NCI-H146 (cell line): ENCODE results near the gene RALGAPA1.
"Not testable (repeated sequence)": the region's sequence is repeated elsewhere in the genome, so short reads cannot be mapped to it uniquely, and the experiment has no call there.

Experiments used
- DNase-seq: peaks from one replicate; lab custom pipeline; 2025; lab: John Stamatoyannopoulos, UW

The RALGAPA1 gene

DNA sequence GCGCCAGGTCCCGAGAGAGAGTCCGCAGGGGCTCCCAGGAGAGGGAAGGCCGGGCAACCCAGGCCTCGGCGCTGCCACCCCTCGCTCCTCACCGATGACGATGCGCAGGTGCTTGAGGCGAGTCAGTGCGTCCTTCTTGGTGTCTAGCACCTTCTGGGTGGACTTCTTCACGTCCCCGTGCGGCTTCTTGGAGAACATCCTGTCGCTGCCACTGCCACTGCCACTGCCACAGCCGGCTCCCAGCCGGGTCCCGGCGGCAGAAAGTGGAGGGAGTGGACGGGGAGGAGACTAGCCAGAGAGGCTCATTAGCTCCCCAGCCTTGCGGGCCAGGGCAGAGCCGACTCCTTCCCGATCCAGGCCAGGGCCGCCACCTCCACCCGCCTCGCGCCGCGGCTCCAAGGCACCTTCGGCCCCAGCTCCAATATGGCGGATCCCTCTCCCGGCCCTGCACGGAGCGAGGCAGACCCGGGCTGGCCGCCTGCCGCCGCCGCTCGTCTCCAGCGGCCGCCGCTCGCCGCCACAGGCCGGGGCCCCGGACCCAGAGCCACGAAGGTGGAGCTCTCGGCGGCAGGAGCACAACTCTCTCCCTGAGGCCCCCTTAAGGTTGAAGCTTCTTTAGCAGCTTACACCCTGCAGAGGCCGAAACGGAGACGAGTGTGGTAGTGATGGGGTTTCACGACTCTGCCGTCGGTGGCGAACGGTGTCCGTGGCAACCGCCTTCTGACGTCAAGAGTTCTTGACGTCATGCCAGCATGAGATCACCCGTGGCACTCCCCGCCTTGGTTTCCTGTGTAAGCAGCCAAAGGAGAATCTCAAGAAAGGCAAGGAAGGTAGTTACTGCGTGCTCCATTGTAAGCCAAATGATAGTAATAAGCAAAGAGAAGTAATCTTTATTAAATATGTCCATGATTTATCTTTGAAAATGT, at the start of gene RALGAPA1:
Gene RALGAPA1 (minus strand): TSS at position 658 of the 926 bp plus-strand sequence. CDS start 460 bp downstream, at position 198.
- peak; percentile 92 for DNase-seq

DNA sequence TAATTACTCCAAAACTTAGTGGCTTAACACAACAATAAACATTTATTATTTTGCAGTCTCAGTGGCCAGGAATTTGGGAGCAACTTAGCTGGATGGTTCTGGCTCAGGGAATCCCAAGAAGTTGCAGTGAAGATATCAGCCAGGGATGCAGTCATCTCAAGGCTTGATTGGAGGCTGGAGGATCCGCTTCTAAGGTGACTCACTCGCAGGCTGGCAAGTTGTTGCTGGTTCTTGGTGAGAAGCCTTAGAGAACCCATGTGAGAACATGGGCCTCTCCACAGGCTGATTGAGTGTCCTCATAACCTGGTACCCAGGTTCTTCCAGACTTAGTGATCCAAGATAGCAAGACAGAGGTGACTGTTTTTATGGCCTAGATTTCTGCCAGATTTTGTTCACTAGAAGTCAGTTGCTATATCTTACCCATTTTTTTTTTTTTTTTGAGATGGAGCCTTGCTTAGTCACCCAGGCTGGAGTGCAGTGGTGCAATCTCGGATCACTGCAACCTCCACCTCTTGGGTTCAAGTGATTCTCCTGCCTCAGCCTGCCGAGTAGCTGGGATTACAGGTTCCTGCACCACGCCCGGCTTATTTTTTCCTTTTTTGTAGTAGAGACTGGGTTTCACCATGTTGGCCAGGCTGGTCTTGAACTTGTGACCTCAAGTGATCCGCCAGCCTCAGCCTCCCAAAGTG, 49.6 kb upstream of the RALGAPA1 start:
- no peak for DNase-seq

GRCh38 chr14:35855876-35856481, 46.9 kb upstream of the RALGAPA1 start:
- DNase-seq: peak; percentile 84

DNA sequence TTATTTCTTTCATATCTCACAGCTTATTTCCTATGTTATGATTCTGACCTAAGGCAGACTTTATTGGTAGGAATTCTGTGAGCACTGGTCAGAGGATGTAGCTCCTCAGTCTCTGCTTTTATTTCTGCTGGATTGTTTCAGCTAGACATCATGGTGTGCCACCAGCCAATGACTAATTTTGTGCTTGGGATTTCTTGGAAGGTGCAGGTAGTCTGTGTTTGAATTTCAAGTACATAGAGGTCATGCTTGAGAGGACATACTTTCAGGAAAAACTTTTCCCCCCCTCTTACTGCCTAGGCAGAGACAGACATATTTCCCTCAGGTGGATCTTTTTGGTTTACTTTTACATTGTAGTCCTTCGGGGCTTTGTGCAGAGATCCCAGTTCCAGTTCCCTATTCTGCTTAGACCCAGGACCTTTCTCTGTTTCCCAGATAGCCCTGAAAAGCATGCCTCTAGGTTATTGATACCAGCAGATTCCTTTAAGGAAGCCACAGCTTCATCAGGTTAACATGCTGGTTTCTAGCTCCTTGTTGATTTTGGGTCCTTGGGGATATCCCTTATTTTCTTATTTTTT, 45.7 kb upstream of the RALGAPA1 start:
- DNase-seq: no peak

GRCh38 chr14:35853225-35853624, 44.1 kb upstream of the RALGAPA1 start:
- no peak for DNase-seq

DNA sequence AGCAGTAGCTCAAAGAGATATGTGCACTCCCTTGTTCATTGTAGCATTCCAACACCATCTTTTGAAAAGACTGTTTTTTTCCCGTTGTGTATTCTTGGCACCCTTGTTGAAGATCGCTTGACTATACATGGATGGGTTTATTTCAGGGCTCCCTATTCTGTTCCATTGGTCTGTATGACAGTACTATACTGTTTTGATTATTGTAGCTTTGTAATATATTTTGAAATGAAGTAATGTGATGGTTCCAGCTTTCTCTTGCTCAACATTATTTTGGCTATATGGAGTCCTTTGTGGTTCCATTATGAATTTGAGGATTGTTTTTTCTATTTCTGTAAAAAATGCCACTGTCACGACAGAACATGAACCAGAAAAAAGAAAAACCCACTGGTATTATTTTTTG, 42.7 kb upstream of the RALGAPA1 start:
- no peak for DNase-seq

- DNase-seq: no peak
These were observed 40.0 kb upstream of the RALGAPA1 start for GRCh38 chr14:35849122-35849521.

DNA sequence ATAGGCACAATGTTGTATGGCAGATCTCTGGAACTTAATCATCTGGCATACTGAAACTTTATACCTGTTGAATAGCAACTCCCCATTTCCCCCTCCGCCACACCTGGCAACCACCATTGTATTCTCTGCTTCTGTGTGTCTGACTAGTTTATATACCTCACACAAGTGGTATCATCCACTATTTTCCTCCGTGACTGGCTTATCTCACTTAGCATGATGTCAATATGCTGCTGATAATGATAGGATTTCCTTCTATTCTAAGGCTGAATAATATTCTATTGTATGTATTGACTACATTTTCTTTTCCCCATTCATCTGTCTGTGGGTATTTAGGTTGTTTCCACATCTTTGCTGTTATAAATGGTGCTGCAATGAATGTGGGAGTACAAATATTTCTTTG, 38.5 kb upstream of the RALGAPA1 start:
- peak; percentile 58 for DNase-seq

GRCh38 chr14:35844494-35844893, 35.4 kb upstream of the RALGAPA1 start:
- DNase-seq: no peak

- not testable (repeated sequence) for DNase-seq
These were observed 33.1 kb upstream of the RALGAPA1 start for GRCh38 chr14:35842245-35842644.

GRCh38 chr14:35841704-35842103, 32.6 kb upstream of the RALGAPA1 start:
- not testable (repeated sequence) for DNase-seq

DNA sequence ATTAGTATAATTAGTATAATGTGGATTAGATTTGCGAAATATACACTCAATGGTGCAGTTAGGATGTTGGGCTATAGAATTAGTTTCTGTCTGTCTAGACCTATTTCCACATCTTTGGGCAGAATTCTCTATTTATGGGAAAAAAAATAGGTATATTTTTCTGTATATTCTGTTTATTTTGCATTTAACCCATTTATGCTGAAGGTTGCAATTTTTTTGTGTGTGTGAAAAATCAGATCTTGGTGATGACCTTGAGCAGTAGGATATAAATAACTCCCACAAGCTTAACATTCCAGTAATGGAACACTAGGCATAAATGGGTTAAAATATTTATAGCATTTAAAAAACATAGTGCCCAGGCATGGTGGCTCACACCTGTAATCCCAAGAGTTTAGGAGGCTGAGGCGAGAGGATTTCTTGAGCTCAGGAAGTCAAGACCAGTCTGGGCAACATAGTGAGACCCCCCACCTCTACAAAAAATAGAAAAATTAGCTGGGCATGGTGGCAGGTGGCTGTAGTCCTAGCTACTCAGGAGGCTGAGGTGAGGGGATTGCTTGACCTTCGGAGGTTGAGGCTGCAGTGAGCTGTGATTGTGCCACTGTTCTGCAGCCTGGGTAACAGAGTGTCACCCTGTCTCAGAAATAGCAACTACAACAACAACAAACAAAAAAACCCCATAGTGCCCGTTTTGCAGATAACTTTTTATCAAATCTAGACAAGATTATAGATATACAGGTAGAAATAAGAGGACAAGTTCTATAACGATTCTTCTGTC, 26.3 kb upstream of the RALGAPA1 start:
- DNase-seq: no peak

GRCh38 chr14:35829449-35829848, 20.4 kb upstream of the RALGAPA1 start:
- no peak for DNase-seq

DNA sequence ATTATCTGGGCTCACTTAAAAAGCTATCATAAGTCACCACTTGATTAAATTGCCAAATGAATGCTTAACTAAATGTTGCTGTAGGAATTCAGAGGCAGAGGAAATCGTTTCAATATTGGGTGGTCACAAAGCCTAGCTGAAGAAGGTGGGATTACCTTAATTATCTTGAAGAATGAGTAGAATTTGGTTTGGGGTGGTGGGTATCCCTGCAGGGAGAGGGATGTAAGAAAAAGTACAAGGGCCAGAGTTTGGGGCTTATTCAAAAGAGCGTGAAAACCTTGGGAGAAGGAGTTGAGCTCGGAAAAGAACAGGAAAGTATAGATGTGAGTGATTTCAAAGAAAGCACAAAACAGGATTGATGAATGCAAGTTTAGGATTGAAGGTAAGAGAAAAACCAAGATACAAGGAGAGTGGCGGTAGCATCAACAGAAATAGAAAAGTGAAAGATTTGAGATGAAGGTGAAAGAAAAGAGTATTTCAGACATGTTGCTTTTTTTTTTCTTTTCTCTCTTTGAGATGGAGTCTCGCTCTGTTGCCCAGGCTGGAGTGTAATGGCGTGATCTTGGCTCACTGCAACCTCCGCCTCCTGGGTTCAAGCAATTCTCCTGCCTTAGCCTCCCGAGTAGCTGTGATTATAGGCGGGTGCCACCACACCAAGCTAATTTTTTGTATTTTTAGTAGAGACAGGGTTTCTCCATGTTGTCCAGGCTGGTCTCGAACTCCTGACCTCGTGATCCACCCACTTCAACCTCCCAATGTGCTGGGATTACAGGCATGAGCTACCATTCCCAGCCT, 18.8 kb upstream of the RALGAPA1 start:
- no peak for DNase-seq

GRCh38 chr14:35826952-35827416, 17.9 kb upstream of the RALGAPA1 start:
- no peak for DNase-seq

DNA sequence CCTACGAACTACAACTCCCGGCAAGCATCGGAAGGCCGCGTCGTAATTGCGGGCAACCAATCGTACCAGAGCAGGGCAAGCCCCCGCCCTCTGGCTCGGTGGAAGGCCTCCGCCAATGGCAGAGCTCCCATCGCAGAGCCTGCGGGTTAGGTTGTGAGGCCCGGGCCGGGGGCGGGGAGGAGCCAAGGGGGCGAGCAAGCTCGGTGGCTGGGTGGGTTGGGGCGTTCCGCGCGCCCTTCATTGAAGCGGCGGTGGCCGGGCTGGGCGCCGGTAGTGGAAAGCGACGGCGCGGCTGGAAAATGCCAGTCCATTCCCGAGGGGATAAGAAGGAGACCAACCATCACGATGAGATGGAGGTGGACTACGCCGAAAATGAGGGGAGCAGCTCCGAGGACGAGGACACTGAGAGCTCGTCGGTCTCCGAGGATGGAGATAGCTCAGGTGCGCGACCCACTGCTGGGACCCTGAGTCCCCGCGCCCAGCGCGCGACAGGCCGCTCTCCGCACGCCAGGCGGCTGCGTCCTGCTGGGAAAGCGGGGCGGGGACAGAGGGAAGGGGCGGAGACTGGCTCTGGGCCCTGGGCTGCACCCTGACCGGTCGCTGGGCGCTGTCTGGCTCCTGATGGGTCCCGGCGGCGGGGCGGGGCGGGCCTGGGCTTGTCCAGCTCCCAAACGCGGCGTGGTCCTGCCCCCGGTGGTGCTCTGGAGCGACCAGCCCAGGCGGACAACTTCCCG, 17.3 kb upstream of the RALGAPA1 start, which contains the start of gene BRMS1L:
Gene BRMS1L (plus strand): TSS at position 121 of the 734 bp plus-strand sequence. CDS start 179 bp downstream, at position 300.
- DNase-seq: peak; percentile 98

GRCh38 chr14:35825968-35826217, 16.8 kb upstream of the RALGAPA1 start:
- DNase-seq: no peak

GRCh38 chr14:35824446-35825165, 15.5 kb upstream of the RALGAPA1 start:
- not testable (repeated sequence) for DNase-seq

- DNase-seq: no peak
These were observed 13.4 kb upstream of the RALGAPA1 start for GRCh38 chr14:35822501-35822900.
